GM19238 (cell line): ENCODE measurements around the gene TCEANC2.

Experiments used
- DNase-seq: peaks from one replicate; pipeline ENCODE4 v3.0.0; 2011; ENCODE audit warnings: low spot score; ENCODE audit not compliant: insufficient read length

The TCEANC2 gene

DNA sequence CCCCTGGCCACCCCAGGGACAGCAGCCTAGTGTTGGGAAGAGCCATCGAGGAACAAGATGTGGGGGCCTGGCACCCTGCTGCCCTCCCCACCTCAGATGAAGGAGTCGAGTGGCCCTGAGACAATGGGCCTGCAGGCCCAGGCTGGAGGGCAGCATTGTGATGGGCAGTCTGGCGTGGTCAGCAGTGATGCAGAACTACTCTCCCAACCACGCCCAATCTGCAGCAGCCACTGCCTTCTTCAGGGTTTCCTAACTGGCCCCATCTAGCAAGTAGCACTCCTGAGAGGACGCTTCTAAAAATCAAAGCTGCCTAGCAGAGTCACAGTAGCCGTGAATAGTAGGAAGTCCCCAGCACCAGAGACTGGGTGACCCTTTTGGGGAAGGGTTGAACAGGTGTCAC, 80.9 kb downstream of the TCEANC2 start:
- no peak for DNase-seq

GRCh38 chr1:54135436-54136120, 82.2 kb downstream of the TCEANC2 start:
- DNase-seq, result no peak

- DNase-seq, result no peak
Observed at GRCh38 chr1:54136269-54136896, 83.0 kb downstream of the TCEANC2 start.

GRCh38 chr1:54136963-54137533, 83.6 kb downstream of the TCEANC2 start:
- DNase-seq, result no peak

DNA sequence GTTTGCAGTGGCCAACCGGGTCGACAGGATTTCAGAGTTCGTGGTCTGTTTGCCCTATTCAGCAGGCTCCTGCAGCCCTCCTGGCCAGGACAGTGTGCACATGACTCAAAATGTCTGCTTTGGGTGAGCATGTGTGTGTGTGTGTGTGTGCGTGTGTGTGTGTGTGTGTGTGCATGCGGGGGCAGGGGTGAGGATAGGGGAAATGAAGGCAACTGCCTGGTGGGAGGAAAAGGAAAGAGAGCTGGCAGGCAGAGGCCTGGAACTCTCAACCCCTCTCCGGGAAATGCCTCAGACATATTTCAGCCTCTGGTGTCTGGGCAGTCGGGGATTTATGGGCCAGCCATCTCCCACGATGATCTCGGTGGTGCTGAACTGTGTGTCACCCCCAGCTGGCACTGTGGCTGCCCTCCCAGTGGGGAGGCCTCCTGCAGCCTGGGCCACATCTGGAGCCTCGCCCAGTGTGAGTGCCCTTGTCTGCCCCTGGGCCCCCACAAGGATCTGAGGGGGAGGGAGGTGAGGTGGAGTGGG, 84.2 kb downstream of the TCEANC2 start:
- DNase-seq, result no peak

- DNase-seq, result no peak
Observed at GRCh38 chr1:54138994-54139393, 85.6 kb downstream of the TCEANC2 start.

GRCh38 chr1:54139711-54140110, 86.3 kb downstream of the TCEANC2 start:
- DNase-seq, result no peak

DNA sequence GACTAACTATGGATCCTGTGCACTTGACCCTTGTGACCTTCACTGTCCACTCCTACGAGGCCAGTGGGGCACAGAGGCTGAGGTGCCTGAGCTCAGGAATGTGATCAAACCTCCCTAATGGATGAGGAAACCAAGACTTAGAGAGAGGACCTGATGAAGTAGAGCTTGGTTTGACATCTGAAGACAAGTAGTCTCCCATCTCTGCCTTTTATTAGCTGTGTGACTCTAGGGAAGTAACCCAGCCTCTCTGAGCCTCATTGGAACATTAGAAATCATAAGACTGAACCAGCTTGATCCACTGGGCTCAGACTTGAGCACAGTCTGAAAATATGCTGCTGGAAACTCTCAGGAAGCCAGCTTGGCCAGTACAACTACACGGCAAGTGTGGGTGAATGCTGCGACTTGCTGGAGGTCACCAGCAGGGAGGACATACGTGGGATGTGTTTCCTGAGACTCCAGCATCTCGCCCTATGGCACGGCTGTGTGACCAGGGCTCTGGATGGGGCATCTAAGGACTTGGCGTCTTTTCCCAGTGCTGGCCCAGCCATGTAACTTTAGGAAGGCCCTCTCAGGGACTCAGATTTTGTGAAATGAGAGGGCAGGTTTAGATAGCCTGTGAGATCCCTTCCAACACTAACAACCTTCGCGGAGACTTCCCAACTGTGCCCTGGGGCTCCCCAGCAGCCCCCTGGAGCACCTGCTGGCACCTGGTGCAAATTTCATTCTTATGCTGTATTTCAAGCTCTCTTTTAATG, 88.9 kb downstream of the TCEANC2 start:
- DNase-seq, result no peak

DNA sequence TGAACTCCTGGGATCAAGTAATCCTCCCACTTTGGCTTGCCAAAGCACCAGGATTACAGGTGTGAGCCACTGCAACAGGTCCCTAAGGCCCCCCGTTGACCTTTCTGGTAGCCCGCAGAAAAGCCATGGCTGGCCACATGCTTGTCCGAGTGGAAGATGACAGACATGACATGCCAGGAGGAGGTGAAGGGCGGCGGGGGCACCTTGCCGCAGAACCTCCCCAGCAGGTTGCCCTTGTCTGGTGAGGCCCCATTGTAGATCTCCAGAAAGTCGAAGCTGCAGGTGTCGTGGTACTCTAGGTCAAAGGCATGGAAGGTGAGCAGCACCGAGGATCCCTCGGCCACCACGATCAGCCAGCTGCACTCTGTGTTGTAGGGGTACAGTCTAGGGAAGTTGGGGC, 91.0 kb downstream of the TCEANC2 start:
- no peak for DNase-seq

GRCh38 chr1:54149734-54150133, 96.3 kb downstream of the TCEANC2 start:
- no peak for DNase-seq

- no peak for DNase-seq
Observed at GRCh38 chr1:54151013-54151412, 97.6 kb downstream of the TCEANC2 start.

DNA sequence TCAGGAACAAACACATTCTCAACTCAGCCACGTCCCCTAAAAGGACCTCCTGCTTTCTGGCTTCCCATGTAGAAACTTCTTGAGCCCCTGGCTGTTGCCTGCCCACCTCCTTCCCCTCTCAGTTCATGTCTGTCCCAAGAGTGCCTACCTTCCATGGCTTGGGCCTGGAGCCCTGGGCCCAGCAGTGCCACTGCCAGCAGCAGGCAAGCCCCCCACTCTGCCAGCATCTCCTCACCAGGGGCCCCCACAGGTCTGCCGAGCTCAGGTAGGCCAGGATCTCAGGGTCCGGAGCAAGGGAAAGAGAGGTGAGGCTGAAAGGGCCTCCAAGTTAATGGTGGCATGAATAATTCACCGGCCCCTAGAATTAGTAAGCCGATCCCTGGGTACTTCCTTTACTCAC, 99.3 kb downstream of the TCEANC2 start, which contains the start of gene CDCP2:
CDCP2 (minus strand) TSS at position 305 of the 400 bp plus-strand sequence; CDS start at position 227, 78 bp downstream.
- DNase-seq, result no peak

GRCh38 chr1:54153535-54154439, 100.4 kb downstream of the TCEANC2 start:
- no peak for DNase-seq
